CD4-positive, alpha-beta T cell treated with Interleukin-21 for 1 hour (primary cell): ENCODE data around the gene HDDC2.

ENCODE experiments used
- DNase-seq: peaks from one replicate; pipeline ENCODE4 v3.0.0-alpha.2; 2020

HDDC2 gene, protein sequence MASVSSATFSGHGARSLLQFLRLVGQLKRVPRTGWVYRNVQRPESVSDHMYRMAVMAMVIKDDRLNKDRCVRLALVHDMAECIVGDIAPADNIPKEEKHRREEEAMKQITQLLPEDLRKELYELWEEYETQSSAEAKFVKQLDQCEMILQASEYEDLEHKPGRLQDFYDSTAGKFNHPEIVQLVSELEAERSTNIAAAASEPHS

GRCh38 chr6:125301435-125302391, at the start of gene HDDC2:
HDDC2 (minus strand) TSS chr6:125301967; CDS start chr6:125301932, 35 bp downstream.
- DNase-seq = peak; percentile 47

GRCh38 chr6:125346926-125347563, 45.3 kb upstream of the HDDC2 start:
- DNase-seq = no peak

GRCh38 chr6:125346201-125346925, 44.6 kb upstream of the HDDC2 start:
- no peak for DNase-seq

GRCh38 chr6:125341460-125341859, 39.7 kb upstream of the HDDC2 start:
- no peak for DNase-seq

GRCh38 chr6:125340991-125341390, 39.2 kb upstream of the HDDC2 start:
- no peak for DNase-seq

GRCh38 chr6:125340175-125340835, 38.5 kb upstream of the HDDC2 start:
- no peak for DNase-seq

GRCh38 chr6:125339653-125340052, 37.9 kb upstream of the HDDC2 start:
- no peak for DNase-seq

GRCh38 chr6:125338381-125338780, 36.6 kb upstream of the HDDC2 start:
- no peak for DNase-seq

GRCh38 chr6:125337706-125338105, 35.9 kb upstream of the HDDC2 start:
- no peak for DNase-seq

GRCh38 chr6:125332664-125333063, 30.9 kb upstream of the HDDC2 start:
- DNase-seq = no peak

DNA sequence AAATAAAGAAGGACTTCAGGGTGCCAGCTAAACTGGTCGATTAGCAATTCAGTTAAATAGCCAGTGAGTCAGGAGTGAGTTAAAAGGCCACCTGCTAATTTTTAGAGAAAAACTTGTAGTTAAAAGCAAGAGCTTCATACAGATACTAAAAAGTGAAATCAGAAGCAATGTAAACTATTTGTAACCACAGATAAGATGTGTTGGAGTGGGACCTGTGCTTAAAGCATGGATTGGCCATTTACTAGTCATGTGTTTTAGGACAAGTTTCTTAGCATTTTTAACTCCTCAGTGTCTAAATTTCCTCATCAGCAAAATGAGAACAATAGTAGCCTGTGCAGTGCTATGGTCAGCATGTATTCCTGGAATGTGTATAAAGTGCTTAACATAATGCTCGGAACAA, 23.8 kb upstream of the HDDC2 start:
- DNase-seq = no peak

GRCh38 chr6:125323376-125323775, 21.6 kb upstream of the HDDC2 start:
- no peak for DNase-seq

GRCh38 chr6:125316621-125317020, 14.9 kb upstream of the HDDC2 start:
- no peak for DNase-seq

DNA sequence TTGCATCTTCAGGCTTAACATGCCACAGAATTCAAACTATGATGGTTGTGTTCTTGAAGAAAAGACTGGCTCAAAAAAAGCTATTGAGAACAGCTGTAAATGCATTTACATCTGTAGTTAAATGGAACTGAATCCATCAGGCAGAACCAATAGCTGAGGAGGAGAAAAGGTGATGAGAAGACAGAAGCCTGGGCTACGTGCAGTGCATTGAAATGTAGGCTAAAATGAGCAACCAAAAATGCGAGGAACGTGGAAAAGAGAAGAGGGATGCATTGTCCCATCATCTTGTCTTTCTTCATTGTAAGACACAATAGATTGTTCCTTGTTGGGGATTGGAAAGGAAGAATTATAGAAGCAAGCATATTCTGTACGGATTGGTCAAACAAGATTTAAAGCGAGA, 13.8 kb upstream of the HDDC2 start:
- DNase-seq = no peak

DNA sequence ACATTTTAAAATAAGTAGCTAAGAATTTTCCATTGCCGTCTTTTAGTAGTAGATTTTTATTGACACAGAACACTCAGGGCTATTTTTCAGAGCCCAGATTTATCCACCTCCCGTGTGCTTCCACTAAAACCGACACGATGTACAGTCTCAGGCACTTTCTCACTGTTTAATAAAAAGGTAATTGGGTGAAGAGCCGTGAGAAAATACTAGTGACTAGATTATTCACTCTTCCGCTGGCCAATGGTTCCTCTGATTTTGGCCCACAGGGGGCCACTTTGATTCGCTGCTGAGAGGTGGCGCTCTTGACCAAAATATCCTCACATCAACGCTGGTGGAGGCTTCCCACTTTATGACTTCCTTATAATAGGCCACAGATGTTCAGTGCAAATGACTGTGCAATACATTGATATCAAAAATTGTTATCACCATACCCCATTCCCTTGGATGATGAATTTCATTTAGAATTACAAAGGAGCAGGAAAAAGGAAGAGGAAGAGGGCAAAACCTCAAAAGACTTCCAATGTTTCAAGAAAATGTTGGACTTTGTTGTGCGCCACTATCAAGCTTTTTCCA, 12.3 kb upstream of the HDDC2 start:
- peak; percentile 47 for DNase-seq

GRCh38 chr6:125312950-125313349, 11.2 kb upstream of the HDDC2 start:
- no peak for DNase-seq

DNA sequence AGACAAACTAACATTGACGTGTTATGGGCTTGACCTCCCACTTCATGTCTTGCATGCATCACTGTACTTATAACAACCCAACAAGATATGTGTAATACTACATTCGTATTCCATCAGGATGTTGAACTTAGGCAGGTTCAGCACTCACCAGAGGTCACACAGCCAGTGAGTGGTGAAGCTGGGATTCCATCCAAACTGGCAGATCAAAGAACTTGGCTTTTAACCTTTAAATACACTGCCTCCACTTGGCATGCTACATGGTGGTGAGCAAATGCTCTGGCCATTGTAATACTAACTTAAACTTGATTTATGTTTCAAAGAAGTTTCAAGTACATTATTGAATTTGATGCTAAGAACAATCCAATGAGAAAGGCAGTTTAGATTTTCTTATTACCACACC, 10.7 kb upstream of the HDDC2 start:
- DNase-seq = no peak

- peak; percentile 66 for DNase-seq
Observed at GRCh38 chr6:125310994-125311649, 9.4 kb upstream of the HDDC2 start.

DNA sequence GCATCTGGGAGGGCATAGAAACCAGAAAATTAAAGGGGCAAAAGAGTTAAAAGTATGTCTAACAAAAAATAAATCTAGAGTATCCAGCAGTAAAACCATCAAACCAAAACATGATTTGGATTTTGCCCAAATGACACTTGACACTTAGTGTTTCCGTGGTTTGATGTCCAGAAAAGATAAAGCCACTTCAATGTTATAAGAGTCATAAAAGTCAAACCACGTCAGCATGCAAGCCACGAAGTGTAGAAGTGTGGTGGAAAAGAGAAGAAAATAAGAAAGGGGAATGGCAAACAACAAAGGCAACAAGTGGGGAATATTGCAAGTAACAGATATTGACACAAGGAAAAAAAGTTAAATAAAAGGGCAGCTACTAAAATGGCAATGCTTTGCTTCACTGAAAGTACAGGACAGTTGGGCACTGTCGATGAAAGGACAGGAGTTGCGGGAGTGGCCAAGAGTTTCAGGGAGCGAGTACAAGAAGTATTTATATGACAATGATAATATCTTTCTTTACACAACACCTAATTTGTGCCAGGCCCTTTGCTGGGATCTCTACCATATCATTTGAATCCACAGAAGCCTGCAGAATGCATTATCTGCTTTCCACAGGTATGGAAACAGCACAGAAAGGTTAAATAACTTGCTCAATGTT, 6.3 kb upstream of the HDDC2 start:
- DNase-seq = no peak

DNA sequence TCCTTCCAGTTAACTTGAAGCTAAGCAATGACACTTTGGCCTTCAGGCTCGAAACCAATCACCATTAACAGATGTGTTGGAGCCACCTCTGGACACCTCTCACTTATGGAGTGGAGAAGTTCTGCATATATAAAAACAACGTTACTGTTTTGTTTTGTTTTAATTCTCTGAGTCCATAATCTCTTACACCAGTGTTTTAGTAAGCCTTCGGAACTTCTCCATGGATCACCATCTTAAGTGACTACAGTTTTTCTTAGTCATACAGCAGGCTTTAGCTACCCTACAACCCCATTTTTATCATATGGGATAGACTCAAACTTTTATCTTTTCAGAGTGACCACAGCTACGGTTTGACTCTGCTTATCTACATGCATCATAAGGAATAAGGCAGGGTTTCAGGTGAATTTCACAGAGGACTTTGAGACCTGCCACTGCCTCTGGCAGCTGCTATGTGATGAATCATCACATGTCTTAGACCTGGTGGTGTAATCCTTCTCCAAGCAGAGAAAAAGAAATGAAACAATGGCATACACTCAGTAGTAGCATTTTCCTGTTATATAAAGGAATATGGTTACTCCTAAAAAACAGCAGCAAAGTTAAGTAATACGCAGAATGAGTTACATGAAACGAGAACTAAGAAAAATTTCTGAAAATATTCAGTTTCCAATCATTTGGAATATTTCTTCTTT, 5.5 kb upstream of the HDDC2 start:
- no peak for DNase-seq
